Muscle layer of colon (tissue), 2 donors: ENCODE data around the gene RCOR1.

Source experiments
- H3K27ac ChIP-seq: one replicate; pipeline ENCODE4 v1.7.0; 2013; ENCODE audit warnings: low read depth, mild to moderate bottlenecking, low read length, moderate library complexity
- H3K27me3 ChIP-seq, 2 donors: one replicate each; pipeline ENCODE4 v1.7.0; 2013; ENCODE audit warnings: low read length in 2 of 2, mild to moderate bottlenecking in 2 of 2; ENCODE audit not compliant: insufficient read depth in 2 of 2, control insufficient read depth in 1 of 2
- H3K36me3 ChIP-seq: one replicate; pipeline ENCODE4 v1.7.0; 2013; ENCODE audit warnings: mild to moderate bottlenecking, low read length; ENCODE audit not compliant: insufficient read depth
- H3K4me1 ChIP-seq: one replicate; pipeline ENCODE4 v1.7.0; 2013; ENCODE audit warnings: mild to moderate bottlenecking, low read length; ENCODE audit not compliant: insufficient read depth
- H3K4me3 ChIP-seq, 2 donors: one replicate each; pipeline ENCODE4 v1.7.0; 2013; ENCODE audit warnings: low read length in 2 of 2, low read depth in 1 of 2, mild to moderate bottlenecking in 1 of 2, moderate library complexity in 1 of 2
- H3K9ac ChIP-seq: one replicate; pipeline ENCODE4 v1.7.0; 2013; ENCODE audit warnings: low read length
- H3K9me3 ChIP-seq: one replicate; pipeline ENCODE4 v1.7.0; 2013; ENCODE audit warnings: mild to moderate bottlenecking, low read length
- donor health status: abdominal sarcoma.
- donor health status: Adenocarcinoma of cecum.

The RCOR1 gene

GRCh38 chr14:102646615-102647014, 54.2 kb downstream of the RCOR1 start:
- H3K4me1 ChIP-seq: no peaks in the 10 kb centered on the region
- H3K36me3 ChIP-seq: no peaks in the 10 kb centered on the region
- H3K4me3 ChIP-seq: no peak overlapping the region
- no peaks in the 10 kb centered on the region for H3K27me3 ChIP-seq
- H3K9me3 ChIP-seq: no peaks in the 10 kb centered on the region
- H3K27ac ChIP-seq: no peak overlapping the region
- no peak overlapping the region for H3K9ac ChIP-seq

GRCh38 chr14:102652194-102652593, 59.7 kb downstream of the RCOR1 start:
- Histone ChIP-seq H3K4me3 (no peak overlapping the region), H3K27me3 (no peaks in the 10 kb centered on the region), H3K27ac (no peak overlapping the region), H3K4me1 (peaks cover 7% of the 10 kb centered on the region), H3K9me3 (no peaks in the 10 kb centered on the region), H3K9ac (no peak overlapping the region), H3K36me3 (no peaks in the 10 kb centered on the region)

GRCh38 chr14:102654298-102654697, 61.8 kb downstream of the RCOR1 start:
- Histone ChIP-seq H3K4me3 (no peak overlapping the region), H3K4me1 (peaks cover 7% of the 10 kb centered on the region), H3K27ac (no peak overlapping the region), H3K9me3 (no peaks in the 10 kb centered on the region), H3K36me3 (no peaks in the 10 kb centered on the region), H3K27me3 (no peaks in the 10 kb centered on the region), H3K9ac (no peak overlapping the region)

GRCh38 chr14:102655137-102655536, 62.7 kb downstream of the RCOR1 start:
- H3K9ac ChIP-seq: no peak overlapping the region
- H3K36me3 ChIP-seq: no peaks in the 10 kb centered on the region
- no peak overlapping the region for H3K4me3 ChIP-seq
- no peaks in the 10 kb centered on the region for H3K27me3 ChIP-seq
- no peak overlapping the region for H3K27ac ChIP-seq
- H3K4me1 ChIP-seq: peaks cover 11% of the 10 kb centered on the region
- no peaks in the 10 kb centered on the region for H3K9me3 ChIP-seq

- Histone ChIP-seq H3K9me3 (no peaks in the 10 kb centered on the region), H3K4me1 (peaks cover 5% of the 10 kb centered on the region), H3K27me3 (no peaks in the 10 kb centered on the region), H3K9ac (no peak overlapping the region), H3K4me3 (no peak overlapping the region), H3K36me3 (no peaks in the 10 kb centered on the region), H3K27ac (no peak overlapping the region)
These were observed 67.3 kb downstream of the RCOR1 start for GRCh38 chr14:102659797-102660196.

GRCh38 chr14:102661614-102662013, 69.2 kb downstream of the RCOR1 start:
- no peaks in the 10 kb centered on the region for H3K27me3 ChIP-seq
- no peaks in the 10 kb centered on the region for H3K9me3 ChIP-seq
- peaks cover 5% of the 10 kb centered on the region for H3K4me1 ChIP-seq
- H3K9ac ChIP-seq: no peak overlapping the region
- H3K4me3 ChIP-seq: no peak overlapping the region
- no peak overlapping the region for H3K27ac ChIP-seq
- no peaks in the 10 kb centered on the region for H3K36me3 ChIP-seq

- no peaks in the 10 kb centered on the region for H3K9me3 ChIP-seq
- H3K36me3 ChIP-seq: no peaks in the 10 kb centered on the region
- no peaks in the 10 kb centered on the region for H3K27me3 ChIP-seq
- H3K4me1 ChIP-seq: peaks cover 5% of the 10 kb centered on the region
- no peak overlapping the region for H3K9ac ChIP-seq
- no peak overlapping the region for H3K4me3 ChIP-seq
- no peak overlapping the region for H3K27ac ChIP-seq
These were observed 70.4 kb downstream of the RCOR1 start for GRCh38 chr14:102662636-102663430.

GRCh38 chr14:102663440-102663839, 71.0 kb downstream of the RCOR1 start:
- no peak overlapping the region for H3K27ac ChIP-seq
- H3K9me3 ChIP-seq: no peaks in the 10 kb centered on the region
- H3K36me3 ChIP-seq: no peaks in the 10 kb centered on the region
- H3K9ac ChIP-seq: no peak overlapping the region
- no peaks in the 10 kb centered on the region for H3K27me3 ChIP-seq
- H3K4me3 ChIP-seq: no peak overlapping the region
- H3K4me1 ChIP-seq: peaks cover 5% of the 10 kb centered on the region

- H3K9me3 ChIP-seq: no peaks in the 10 kb centered on the region
- no peaks in the 10 kb centered on the region for H3K27me3 ChIP-seq
- no peaks in the 10 kb centered on the region for H3K4me1 ChIP-seq
- H3K36me3 ChIP-seq: no peaks in the 10 kb centered on the region
- no peak overlapping the region for H3K4me3 ChIP-seq
- no peak overlapping the region for H3K9ac ChIP-seq
- H3K27ac ChIP-seq: no peak overlapping the region
These were observed 73.2 kb downstream of the RCOR1 start for GRCh38 chr14:102665621-102666020.

- Histone ChIP-seq H3K9me3 (no peaks in the 10 kb centered on the region), H3K27me3 (no peaks in the 10 kb centered on the region), H3K4me3 (no peak overlapping the region), H3K9ac (no peak overlapping the region), H3K27ac (no peak overlapping the region), H3K4me1 (no peaks in the 10 kb centered on the region), H3K36me3 (no peaks in the 10 kb centered on the region)
These were observed 74.2 kb downstream of the RCOR1 start for GRCh38 chr14:102666635-102667034.

- H3K27ac ChIP-seq: no peak overlapping the region
- no peak overlapping the region for H3K4me3 ChIP-seq
- no peaks in the 10 kb centered on the region for H3K36me3 ChIP-seq
- H3K27me3 ChIP-seq: no peaks in the 10 kb centered on the region
- no peaks in the 10 kb centered on the region for H3K9me3 ChIP-seq
- no peak overlapping the region for H3K9ac ChIP-seq
- H3K4me1 ChIP-seq: no peaks in the 10 kb centered on the region
These were observed 75.3 kb downstream of the RCOR1 start for GRCh38 chr14:102667703-102668102.

- Histone ChIP-seq H3K36me3 (no peaks in the 10 kb centered on the region), H3K9me3 (no peaks in the 10 kb centered on the region), H3K9ac (no peak overlapping the region), H3K27me3 (no peaks in the 10 kb centered on the region), H3K27ac (no peak overlapping the region), H3K4me1 (no peaks in the 10 kb centered on the region), H3K4me3 (no peak overlapping the region)
These were observed 75.9 kb downstream of the RCOR1 start for GRCh38 chr14:102668291-102668873.
